K562 (cell line): ENCODE data around the gene DHDH. TPM values are rescaled to one million over a fixed set of nuclear protein-coding genes. Genes with fewer than 3 reads are reported as not detected.

Experiments
- FIP1L1 ChIP-seq: fragments of 200-400 bp; formaldehyde crosslinking; IDR thresholded peaks from 2 replicates; pipeline ENCODE4 v1.6.1; 2018; ENCODE audit warnings: mild to moderate bottlenecking, low read depth, low read length; ENCODE audit not compliant: poor library complexity, severe bottlenecking
- HDAC8 ChIP-seq: fragments of 450-650 bp; IDR thresholded peaks from 2 replicates; pipeline ENCODE4 v1.6.1; 2016; ENCODE audit warnings: mild to moderate bottlenecking, missing genetic modification characterization, moderate library complexity, missing compliant biosample characterization
- HSF4 ChIP-seq: fragments of 250-450 bp; sonication (Bioruptor Pico); IDR thresholded peaks from 2 replicates; pipeline ENCODE4 v2.1.2; 2022; ENCODE audit warnings: mild to moderate bottlenecking, moderate library complexity, borderline replicate concordance
- MTA3 ChIP-seq: fragments of 450-650 bp; formaldehyde crosslinking; IDR thresholded peaks from 2 replicates; pipeline ENCODE4 v1.6.1; 2017; ENCODE audit warnings: mild to moderate bottlenecking, borderline replicate concordance
- PTTG1 ChIP-seq: fragments of 450-650 bp; IDR thresholded peaks from 2 replicates; pipeline ENCODE4 v1.6.1; 2016; ENCODE audit warnings: low read depth, mild to moderate bottlenecking, missing genetic modification characterization, missing compliant biosample characterization
- SNAPC5 ChIP-seq: fragments of 250-450 bp; sonication (Bioruptor Pico); IDR thresholded peaks from 2 replicates; pipeline ENCODE4 v1.8.0; 2021; ENCODE audit warnings: moderate library complexity, mild to moderate bottlenecking, inconsistent platforms
- SRSF3 ChIP-seq: fragments of 200-400 bp; formaldehyde crosslinking; IDR thresholded peaks from 2 replicates; pipeline ENCODE4 v1.6.1; 2016; ENCODE audit warnings: mild to moderate bottlenecking, low read length, moderate library complexity; ENCODE audit not compliant: insufficient read depth
- STAT6 ChIP-seq: sonication (generic); formaldehyde crosslinking; IDR thresholded peaks from 2 replicates; pipeline ENCODE4 v1.8.1; 2023; ENCODE audit warnings: mild to moderate bottlenecking, missing genetic modification reagents
- ZBED1 ChIP-seq: IDR thresholded peaks from 2 replicates; pipeline ENCODE4 v1.6.1; 2014
- ZBTB40 ChIP-seq, 2 experiments: fragments of 450-650 bp in 1 of 2; sonication (generic) in 1 of 2; formaldehyde crosslinking in 1 of 2; IDR thresholded peaks; 2 replicates each; pipeline versions ENCODE4 v1.7.1 to v1.9.0; 2016 to 2022; ENCODE audit warnings: inconsistent platforms in 1 of 2, mild to moderate bottlenecking in 1 of 2, missing genetic modification reagents in 1 of 2
- ZFP1 ChIP-seq: fragments of 450-650 bp; formaldehyde crosslinking; IDR thresholded peaks from 2 replicates; pipeline ENCODE4 v1.4.0; 2020; ENCODE audit warnings: mild to moderate bottlenecking, mixed read lengths
- ZNF175 ChIP-seq: fragments of 200-800 bp; sonication (Bioruptor generic); IDR thresholded peaks from 2 replicates; pipeline ENCODE4 v1.6.1; 2016; ENCODE audit warnings: low read depth, mild to moderate bottlenecking, missing genetic modification characterization, missing compliant biosample characterization
- ZNF23 ChIP-seq: fragments of 250-450 bp; sonication (Bioruptor Pico); IDR thresholded peaks from 2 replicates; pipeline ENCODE4 v1.4.0; 2020; ENCODE audit warnings: mild to moderate bottlenecking
- ZNF354B ChIP-seq: fragments of 250-450 bp; sonication (Bioruptor Pico); IDR thresholded peaks from 2 replicates; pipeline ENCODE4 v1.4.0; 2020
- polyA plus RNA-seq, 8 experiments: library from polyadenylated mRNA; depleted of rRNA in 4 of 8; stranded (reverse) in 5 of 8; unstranded in 3 of 8; fragments of >200 nt; fragmentation: Nextera tagmentation in 2 of 8; fragmentation: Illumina TruSeq in 1 of 8; extraction: Ambion mirVana in 2 of 8; extraction: Trizol in 1 of 8; gene quantifications; 2 replicates each; pipeline versions ENCODE4 v1.2.1 to v1.2.3, GENCODE V29; 2011 to 2014; ENCODE audit warnings: inconsistent platforms in 1 of 8, missing spikeins in 1 of 8
- total RNA-seq, 7 experiments: library from RNA; depleted of rRNA in 6 of 7; stranded (reverse); fragments of >200 nt in 6 of 7; fragmentation: Illumina TruSeq in 2 of 7; extraction: Trizol in 2 of 7; gene quantifications; 2 replicates each; pipeline versions ENCODE4 v1.2.1 to v1.2.3, GENCODE V29; 2011 to 2021; ENCODE audit warnings: low replicate concordance in 1 of 7

DHDH gene
- total and polyA plus RNA-seq, 9 of the 15 experiments (the other 6 are each of a cell fraction or from before 2014, with no cell fraction given): 0.37 to 1.9 (median 0.87) TPM

GRCh38 chr19:48954595-48955307, 21.3 kb downstream of the DHDH start, which contains the start of gene BAX (continued):
- no peak for TF ChIP-seq ZBTB40 (IDR thresholded peaks at IDR 0.05)
- no peak for TF ChIP-seq ZBTB40 (CRISPR knock-in tag; IDR thresholded peaks at IDR 0.05)
- no peak for TF ChIP-seq SRSF3
- no peak for TF ChIP-seq HSF4 (CRISPR knock-in tag)
- TF ChIP-seq SNAPC5 (CRISPR knock-in tag): no peak
- TF ChIP-seq ZBED1: no peak
- TF ChIP-seq STAT6 (CRISPR knock-in tag): 0 out of 2 replicates have a peak, but pooled peaks have one; percentile 75
- no peak for TF ChIP-seq ZNF354B (CRISPR knock-in tag)
- TF ChIP-seq FIP1L1: peak; percentile 64
- peak; percentile 65; the same call in 1 of the 2 replicates for TF ChIP-seq MTA3
- no peak for TF ChIP-seq PTTG1 (tag)
- TF ChIP-seq HDAC8 (tag): peak; percentile 51; the same call in 1 of the 2 replicates
- TF ChIP-seq ZNF23: no peak
- no peak; the same call in 1 of the 2 replicates for TF ChIP-seq ZNF175
- TF ChIP-seq ZFP1: no peak; the same call in 1 of the 2 replicates
